Measurements from ENCODE around the gene ITPR2. TPM values are rescaled to one million over a fixed set of nuclear protein-coding genes. Genes with fewer than 3 reads are reported as not detected.

The ITPR2 gene
- total and polyA plus RNA-seq, 2 of the 8 experiments (the other 6 are each of a cell fraction or from before 2014, with no cell fraction given): 4.1 to 48.3 TPM

DNA sequence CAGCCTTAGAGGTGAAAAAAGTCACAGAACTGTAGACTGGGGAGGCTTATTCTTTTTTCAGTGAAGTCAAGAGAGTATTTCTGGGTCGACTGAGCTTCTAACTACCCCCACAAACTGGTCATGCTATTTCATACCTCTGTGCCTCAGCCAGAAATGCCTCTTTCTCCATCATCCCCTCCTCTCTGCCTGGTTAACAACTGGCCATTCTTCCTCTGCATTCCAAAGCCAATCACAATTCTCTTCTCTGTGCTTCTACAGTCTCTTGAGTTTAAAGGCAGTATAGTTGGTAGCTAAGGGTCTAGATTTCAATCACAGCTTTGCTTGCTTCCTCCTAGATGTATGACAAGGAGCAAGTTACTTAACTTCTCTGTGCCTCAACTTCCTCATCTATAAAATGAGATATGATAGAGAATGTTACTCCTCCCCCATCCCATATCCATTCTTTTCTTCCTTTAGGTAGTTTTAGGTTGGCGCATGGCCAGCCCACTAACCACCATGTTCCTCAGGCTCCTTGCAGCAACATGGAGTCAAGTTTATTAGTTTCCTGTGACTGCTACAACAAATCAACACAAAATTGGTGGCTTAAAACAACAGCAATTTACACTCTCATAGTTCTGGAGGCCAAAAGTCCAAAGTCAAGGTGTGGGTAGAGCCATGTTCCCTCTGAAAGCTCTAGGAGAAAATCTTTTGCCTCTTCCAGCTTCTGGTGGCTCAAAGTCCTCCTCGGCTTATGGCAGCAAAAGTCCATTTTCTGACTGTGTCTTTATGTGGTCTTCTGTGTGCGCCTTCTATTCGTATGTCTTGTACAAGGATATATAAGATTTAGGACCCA, 62.5 kb downstream of the ITPR2 start:
- no peak overlapping the region for H3K23ac ChIP-seq (ENCODE audit: insufficient read length)
- ChIA-PET POLR2A (ENCODE audit: partially characterized antibody) (no interaction called here), CTCF (ENCODE audit: partially characterized antibody) (no interaction called here)
- H3K4me3 ChIP-seq (ENCODE audit: extremely low read depth in 1 of 4, insufficient read depth in 2 of 4, low read depth in 3 of 4, low read length in 4 of 4): no peak overlapping the region
- H3K4me1 ChIP-seq (replicated peaks in 1 of 4; ENCODE audit: control insufficient read depth in 3 of 4, insufficient read depth in 4 of 4, low read length in 3 of 4): no peaks in the 10 kb centered on the region
- H2BK120ac ChIP-seq (replicated peaks; ENCODE audit: low read depth, low read length): no peak overlapping the region
- H4K5ac ChIP-seq (ENCODE audit: insufficient read length, low read depth, low read length): no peak overlapping the region
- H2AFZ ChIP-seq (ENCODE audit: low read length): no peak overlapping the region
- H3K79me2 ChIP-seq (ENCODE audit: control insufficient read depth in 1 of 2, insufficient read depth in 2 of 2, low read length in 2 of 2): no peaks in the 10 kb centered on the region; a peak in 1 of 4 replicates
- no peak overlapping the region for H2BK20ac ChIP-seq (ENCODE audit: low read length)
- no peak overlapping the region for H3K14ac ChIP-seq (ENCODE audit: insufficient read length)
- no peaks in the 10 kb centered on the region for H3K9me3 ChIP-seq (ENCODE audit: insufficient read depth in 2 of 2, low read depth in 1 of 2, low read length in 1 of 2)
- 91% methylated on average over 5 of the region's 5 CpGs; no CpG with 5 or more reads in 1 of the 2 experiments for WGBS, 2 experiments (ENCODE audit: extremely low coverage in 1 of 2, insufficient coverage in 1 of 2, insufficient read length in 1 of 2, insufficient replicate concordance in 2 of 2, low coverage in 1 of 2, low lambda C conversion rate in 2 of 2, missing lambda C conversion rate in 1 of 2)
- H3K56ac ChIP-seq (replicated peaks; ENCODE audit: insufficient read length, low read depth, low read length): no peak overlapping the region
- DNase-seq (ENCODE audit: low read depth in 1 of 2, low spot score in 2 of 2) (no peak), FAIRE-seq (no peak)
- no peak overlapping the region for H3K27ac ChIP-seq (ENCODE audit: low read depth, low read length)
- no peaks in the 10 kb centered on the region; a peak in 1 of 7 replicates for H3K27me3 ChIP-seq (replicated peaks in 1 of 4; ENCODE audit: control insufficient read depth in 3 of 4, extremely low read depth in 1 of 4, insufficient read depth in 3 of 4, low read length in 3 of 4)
- no peak overlapping the region for H3K9ac ChIP-seq (replicated peaks in 1 of 4; ENCODE audit: extremely low read depth in 1 of 4, low read depth in 3 of 4, low read length in 3 of 4)
- H2BK15ac ChIP-seq (ENCODE audit: low read length): no peak overlapping the region
- no peaks in the 10 kb centered on the region; the same call in 1 of the 2 replicates for H3K23me2 ChIP-seq (ENCODE audit: low read depth, low read length)
- no peaks in the 10 kb centered on the region for H4K20me1 ChIP-seq (replicated peaks in 1 of 2; ENCODE audit: control insufficient read depth in 1 of 2, insufficient read depth in 2 of 2, low read length in 2 of 2)
- H3K18ac ChIP-seq (ENCODE audit: extremely low read depth, low read length): no peak overlapping the region
- H3K4me2 ChIP-seq (ENCODE audit: insufficient read depth in 1 of 2, low read depth in 2 of 2, low read length in 2 of 2): no peak overlapping the region
- no peak overlapping the region for H2BK12ac ChIP-seq (ENCODE audit: low read depth, low read length)
- H4K8ac ChIP-seq (ENCODE audit: extremely low read depth, insufficient read depth, low read length): no peak overlapping the region
- H3K36me3 ChIP-seq (ENCODE audit: control insufficient read depth in 2 of 4, insufficient read depth in 4 of 4, low read length in 3 of 4): no peaks in the 10 kb centered on the region
- H2BK5ac ChIP-seq (ENCODE audit: low read depth, low read length): no peak overlapping the region
- H2AK5ac ChIP-seq (ENCODE audit: low read depth, low read length): no peak overlapping the region
- no peak overlapping the region for H4K91ac ChIP-seq (replicated peaks; ENCODE audit: insufficient read length, low read length)
- H3K79me1 ChIP-seq (ENCODE audit: low read depth, low read length): no peaks in the 10 kb centered on the region
- no peak overlapping the region for H3K4ac ChIP-seq (replicated peaks; ENCODE audit: insufficient read length, low read depth, low read length)
- TF ChIP-seq SIRT6 (IDR thresholded peaks at IDR 0.05; ENCODE audit: low read length) (no peak), CEBPB (IDR thresholded peaks at IDR 0.05; ENCODE audit: low read depth, low read length) (no peak), CHD1 (IDR thresholded peaks at IDR 0.05; ENCODE audit: low read depth, low read length) (no peak), SP4 (IDR thresholded peaks at IDR 0.05; ENCODE audit: low read length) (no peak), SIN3A (conservative IDR thresholded peaks at IDR 0.05 in 1 of 2, IDR thresholded peaks at IDR 0.05 in 1 of 2; ENCODE audit: low read depth in 1 of 2, low read length in 2 of 2) (no peak), HDAC2 (IDR thresholded peaks at IDR 0.05; ENCODE audit: borderline replicate concordance in 1 of 2, low read depth in 2 of 2, low read length in 2 of 2) (no peak), POU5F1 (IDR thresholded peaks at IDR 0.05; ENCODE audit: low read depth, low read length) (no peak), CBX8 (IDR thresholded peaks at IDR 0.05; ENCODE audit: borderline replicate concordance, low read depth, low read length) (no peak), TBP (IDR thresholded peaks at IDR 0.05; ENCODE audit: low read depth, low read length) (no peak), SIX5 (IDR thresholded peaks at IDR 0.05; ENCODE audit: low read depth, low read length) (no peak), JUND (IDR thresholded peaks at IDR 0.05; ENCODE audit: low read length) (no peak), SRF (IDR thresholded peaks at IDR 0.05; ENCODE audit: low read depth, low read length) (no peak)
- TF ChIP-seq, protein P1, sequence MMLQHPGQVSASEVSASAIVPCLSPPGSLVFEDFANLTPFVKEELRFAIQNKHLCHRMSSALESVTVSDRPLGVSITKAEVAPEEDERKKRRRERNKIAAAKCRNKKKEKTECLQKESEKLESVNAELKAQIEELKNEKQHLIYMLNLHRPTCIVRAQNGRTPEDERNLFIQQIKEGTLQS (IDR thresholded peaks at IDR 0.05; ENCODE audit: insufficient read depth, low read depth, low read length): no peak
